CD4-positive, alpha-beta T cell treated with Interferon alpha-2 for 1 hour (primary cell): ENCODE measurements around the gene SWAP70.

ENCODE experiments used
- DNase-seq, 2 donors: peaks; one replicate each; pipeline ENCODE4 v3.0.0-alpha.2; 2020 to 2022

SWAP70 gene

GRCh38 chr11:9755561-9756185, 91.8 kb downstream of the SWAP70 start:
- no peak for DNase-seq

- peak in 1 of 2 donors; percentile 16 for DNase-seq
Observed at GRCh38 chr11:9756461-9756860, 92.6 kb downstream of the SWAP70 start.

GRCh38 chr11:9756878-9757277, 93.0 kb downstream of the SWAP70 start:
- DNase-seq, result no peak

- DNase-seq, result peak; percentile 89 to 92
Observed at GRCh38 chr11:9757809-9758636, 94.1 kb downstream of the SWAP70 start.

- DNase-seq, result peak; percentile 17 to 47
Observed at GRCh38 chr11:9758637-9759518, 95.0 kb downstream of the SWAP70 start.

- peak; percentile 56 to 76 for DNase-seq
Observed at GRCh38 chr11:9759519-9760192, 95.8 kb downstream of the SWAP70 start.

- DNase-seq, result no peak
Observed at GRCh38 chr11:9760193-9760575, 96.3 kb downstream of the SWAP70 start.

- no peak for DNase-seq
Observed at GRCh38 chr11:9761441-9761945, 97.6 kb downstream of the SWAP70 start.

DNA sequence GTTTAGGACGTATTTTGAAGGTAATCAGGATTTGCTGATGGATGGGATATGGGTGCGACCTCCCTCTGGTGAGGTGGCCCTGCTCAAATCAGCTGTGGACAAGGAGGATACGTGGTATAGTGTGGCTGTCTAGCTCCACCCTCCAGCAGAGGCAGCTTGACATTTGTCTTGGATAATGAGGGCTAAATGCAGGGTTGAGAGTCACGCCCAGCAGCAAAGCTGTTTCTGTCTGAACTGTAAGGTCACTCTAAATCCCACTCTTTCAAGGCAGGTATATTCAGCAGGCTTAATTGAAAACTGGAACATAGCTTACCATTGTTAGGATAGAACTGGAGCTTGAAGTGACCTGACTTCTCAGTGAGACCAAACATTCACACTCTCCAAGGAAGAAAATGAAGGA, 98.7 kb downstream of the SWAP70 start:
- DNase-seq, result no peak

DNA sequence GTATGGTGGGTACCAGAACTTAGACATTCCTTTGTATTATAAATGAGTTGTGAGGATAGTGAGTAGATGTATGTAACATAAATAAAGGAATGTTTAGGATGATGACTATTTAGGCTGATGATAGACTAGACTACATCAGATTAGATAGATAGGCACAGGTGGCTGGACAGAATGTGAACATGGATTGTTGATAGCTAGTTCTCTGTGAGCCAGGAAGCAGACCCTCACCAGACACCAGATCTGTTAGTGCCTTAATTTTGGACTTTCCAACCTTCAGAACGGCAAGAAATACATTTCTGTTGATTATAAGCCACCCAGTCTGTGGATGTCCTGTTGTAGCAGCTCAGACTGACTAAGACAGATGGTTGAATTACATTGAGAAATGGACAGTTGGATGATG, 99.4 kb downstream of the SWAP70 start:
- DNase-seq, result no peak

DNA sequence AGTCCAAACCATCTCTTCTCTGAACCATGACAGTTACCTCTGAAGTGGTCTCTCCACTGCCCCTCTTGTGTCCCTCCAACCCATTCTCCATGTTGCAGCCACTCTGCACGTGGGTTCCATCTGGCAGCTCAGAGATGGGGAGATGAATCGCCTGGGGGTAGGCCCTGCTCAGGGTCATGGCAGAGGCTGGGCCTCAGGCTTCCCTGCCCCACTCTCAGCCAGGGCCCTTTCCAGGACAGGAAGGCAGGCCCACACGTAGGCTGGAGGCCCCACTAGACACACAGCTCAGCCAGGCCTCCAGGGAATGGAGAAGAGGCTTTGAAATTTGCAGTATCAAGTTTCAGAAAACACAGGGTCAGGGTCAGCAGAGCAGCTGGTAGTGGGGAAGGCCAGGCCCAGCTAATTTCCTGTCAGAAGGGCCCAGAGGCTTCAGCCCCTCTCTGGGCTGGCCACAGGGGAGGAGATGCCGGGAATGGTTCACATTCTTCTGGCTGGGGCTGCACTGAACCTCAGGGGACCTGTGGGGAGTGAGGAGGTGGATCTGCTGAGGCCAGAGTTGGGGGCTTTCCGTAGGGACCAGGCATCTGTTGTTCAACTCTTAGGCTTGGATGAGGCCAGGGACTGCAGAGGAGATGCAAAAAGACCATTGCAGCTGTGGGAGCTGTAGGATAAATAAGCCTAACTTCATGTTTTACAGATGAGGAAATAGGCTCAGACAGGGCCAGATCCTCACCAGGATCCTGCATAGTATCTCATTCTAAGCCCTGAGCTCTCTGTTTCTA, 101.6 kb downstream of the SWAP70 start:
- no peak for DNase-seq

DNA sequence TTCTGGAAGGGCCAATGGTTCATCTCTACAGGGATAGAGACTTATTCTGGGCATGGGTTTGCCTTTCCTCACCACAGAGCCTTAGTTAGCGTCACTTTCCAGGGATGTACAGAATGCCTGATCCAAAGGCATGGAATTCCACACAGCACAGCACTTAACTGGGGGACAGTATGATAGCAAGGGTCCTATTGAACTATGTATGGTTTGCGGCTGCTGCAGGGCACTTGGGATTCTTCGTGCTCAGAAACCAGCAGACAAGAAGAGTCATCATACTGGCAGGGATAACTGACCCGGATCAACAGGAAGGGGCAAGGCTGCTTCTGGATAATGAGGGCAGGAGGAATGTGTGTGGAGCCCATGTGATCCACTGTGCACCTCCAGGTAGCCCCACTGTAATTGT, 105.7 kb downstream of the SWAP70 start:
- DNase-seq, result no peak

DNA sequence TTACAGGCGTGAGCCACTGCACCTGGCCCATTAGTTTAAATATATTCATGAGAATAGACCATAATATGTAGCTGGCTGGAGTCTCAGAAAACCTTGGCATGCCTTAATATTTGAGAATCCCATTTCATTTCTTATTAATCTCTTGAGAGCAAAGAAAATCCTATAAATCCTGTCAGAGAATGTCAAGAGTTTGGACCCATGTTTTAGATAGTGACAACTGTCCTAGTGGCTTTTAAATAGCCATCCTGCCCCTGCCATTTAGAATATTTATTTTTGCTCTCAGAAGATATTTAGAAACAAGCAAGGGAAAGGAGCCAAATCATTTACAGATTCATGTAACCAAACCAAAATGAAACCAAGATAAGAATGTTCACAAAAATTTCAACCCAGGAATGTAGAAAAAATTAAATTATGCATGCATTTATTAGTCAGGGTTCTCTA, 107.2 kb downstream of the SWAP70 start:
- DNase-seq, result no peak

GRCh38 chr11:9772218-9772617, 108.3 kb downstream of the SWAP70 start:
- no peak for DNase-seq

GRCh38 chr11:9773524-9773923, 109.6 kb downstream of the SWAP70 start:
- no peak for DNase-seq

DNA sequence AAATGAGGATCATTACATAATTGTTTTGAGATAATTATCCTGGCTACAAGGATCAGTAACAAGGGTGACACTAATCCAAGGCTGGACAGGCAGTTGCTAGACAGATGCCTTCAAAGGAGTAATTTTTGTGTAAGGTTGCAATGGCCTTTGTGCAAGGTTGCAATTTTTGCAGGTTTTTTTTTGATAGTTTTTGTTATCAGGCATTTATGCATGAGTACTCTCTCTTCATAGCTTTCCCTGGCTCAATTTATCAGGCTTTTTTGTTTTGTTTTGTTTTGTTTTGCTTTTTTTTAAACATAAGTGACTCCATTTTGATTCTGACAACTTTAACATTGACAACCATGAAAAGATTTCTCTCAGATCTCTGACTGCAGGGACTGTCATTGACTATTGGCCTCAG, 110.2 kb downstream of the SWAP70 start:
- no peak for DNase-seq

DNA sequence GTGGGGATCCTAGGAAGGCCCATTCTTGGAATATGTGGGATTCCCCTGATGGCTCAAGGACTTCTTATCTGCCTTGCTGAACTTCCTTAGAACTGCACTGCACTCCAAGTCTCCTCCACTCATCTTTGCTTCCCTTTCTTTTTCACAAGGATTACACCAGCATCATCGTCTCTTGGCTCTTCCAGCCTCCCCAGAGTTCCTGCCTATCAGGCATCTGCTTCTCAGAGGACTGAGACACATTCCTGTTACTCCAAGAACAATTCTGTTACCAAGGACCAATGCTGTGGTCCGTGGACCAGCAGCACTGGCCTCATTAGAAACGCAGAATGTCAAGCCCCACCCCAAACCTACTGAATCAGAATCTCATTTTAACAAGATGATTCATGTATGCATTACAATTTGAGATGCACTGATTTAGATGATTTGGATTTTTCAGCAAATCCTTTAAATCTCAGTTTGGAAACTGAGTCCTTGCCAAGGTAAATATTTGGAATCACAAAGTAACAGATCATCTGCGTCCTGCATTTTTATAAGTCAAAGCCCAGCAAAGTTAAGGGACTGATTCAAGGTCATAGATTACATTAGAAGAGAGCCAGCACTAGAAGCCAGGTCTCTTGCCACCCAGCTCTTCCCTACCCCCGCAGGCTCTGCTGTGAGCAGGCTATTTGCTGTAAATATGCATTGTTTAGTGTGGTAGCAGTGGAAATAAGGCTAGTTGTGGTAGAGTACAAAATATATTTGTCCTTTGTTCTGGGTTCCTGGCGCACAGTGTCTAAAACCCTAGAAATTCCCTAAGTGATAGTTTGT, 110.9 kb downstream of the SWAP70 start:
- DNase-seq, result no peak

DNA sequence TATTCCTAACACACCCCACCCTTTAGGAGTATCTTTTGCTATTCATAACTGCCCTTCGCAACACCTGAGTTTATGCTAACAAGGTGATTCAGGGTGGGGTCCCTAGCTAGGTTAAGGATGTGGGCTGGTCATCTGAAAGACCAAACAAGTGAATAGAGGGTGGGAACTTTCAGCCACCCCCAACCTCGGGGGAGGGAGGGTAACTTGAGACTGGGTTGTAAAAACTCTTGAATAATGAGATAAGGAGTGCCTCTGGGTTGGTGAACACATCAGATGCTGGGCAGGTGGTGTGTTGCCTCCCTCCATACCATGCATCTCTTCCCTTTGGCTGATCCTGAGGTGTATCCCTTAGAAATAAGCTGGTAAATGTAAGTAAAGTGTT, 111.5 kb downstream of the SWAP70 start:
- DNase-seq, result no peak

- no peak for DNase-seq
Observed at GRCh38 chr11:9776203-9776602, 112.3 kb downstream of the SWAP70 start.

GRCh38 chr11:9777066-9777465, 113.2 kb downstream of the SWAP70 start:
- no peak for DNase-seq

DNA sequence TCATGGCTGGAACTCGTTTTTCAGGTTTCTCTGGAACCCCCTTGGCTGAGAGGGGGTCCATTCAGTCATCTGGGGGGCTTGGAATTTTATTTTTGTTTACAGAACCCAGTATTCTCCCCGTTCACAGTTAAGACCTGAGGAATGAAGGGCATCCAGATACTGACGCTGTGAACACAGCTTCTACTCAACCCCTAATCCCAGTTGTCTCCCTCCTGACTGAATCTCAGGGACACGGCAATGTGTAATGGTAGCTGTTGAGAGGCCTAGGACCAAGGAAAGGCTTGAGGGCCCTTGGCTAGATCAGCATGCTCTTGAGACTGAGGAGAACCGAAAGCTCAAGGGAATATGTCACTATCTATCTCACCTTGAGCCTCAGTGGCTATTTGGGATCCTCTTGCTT, 113.6 kb downstream of the SWAP70 start:
- no peak for DNase-seq
